Vagina (tissue), 2 donors: ENCODE results near the gene KHDRBS1. TPM values are rescaled to one million over a fixed set of nuclear protein-coding genes. Genes with fewer than 3 reads are reported as not detected.
A peak's percentile ranks its signal among the peaks of the same experiment; 100 is the strongest.

Experiments used
- DNase-seq, 2 donors: peaks; one replicate each; pipeline ENCODE4 v3.0.0-alpha.2; 2017; ENCODE audit errors: extremely low spot score in 2 of 2
- H3K27ac ChIP-seq: fragments of 200-600 bp; sonication (generic); one replicate; pipeline ENCODE4 v1.5.1; 2019
- H3K27me3 ChIP-seq: fragments of 200-600 bp; sonication (generic); one replicate; pipeline ENCODE4 v1.5.1; 2019
- H3K36me3 ChIP-seq, 2 donors: fragments of 200-600 bp; sonication (generic); one replicate each; pipeline ENCODE4 v1.5.1; 2017 to 2019
- H3K4me1 ChIP-seq: fragments of 200-600 bp; sonication (generic); one replicate; pipeline ENCODE4 v1.5.1; 2019
- H3K4me3 ChIP-seq, 2 donors: fragments of 200-600 bp; sonication (generic); 1 replicate in 1 of 2; 2 replicates in 1 of 2; pipeline ENCODE4 v1.5.1; 2016 to 2019
- H3K9me3 ChIP-seq: fragments of 200-600 bp; sonication (generic); one replicate; pipeline ENCODE4 v1.5.1; 2019
- CTCF ChIP-seq, 3 experiments: fragments of 450-650 bp in 2 of 3; fragments of 200-600 bp in 1 of 3; sonication (generic) in 1 of 3; IDR thresholded peaks; one replicate each; pipeline ENCODE4 v1.5.1; 2017 to 2019; ENCODE audit warnings: antibody characterized with exemption in 3 of 3, mild to moderate bottlenecking in 2 of 3, moderate library complexity in 2 of 3
- POLR2A ChIP-seq, 2 donors: fragments of 450-650 bp; IDR thresholded peaks; one replicate each; pipeline ENCODE4 v1.6.1; 2017; ENCODE audit warnings: antibody characterized with exemption in 2 of 2, mild to moderate bottlenecking in 2 of 2, moderate library complexity in 2 of 2
- POLR2AphosphoS5 ChIP-seq, 2 donors: sonication (generic); formaldehyde crosslinking; IDR thresholded peaks; one replicate each; pipeline ENCODE4 v1.9.0; 2017; ENCODE audit warnings: antibody characterized with exemption in 2 of 2, mild to moderate bottlenecking in 2 of 2, low read depth in 1 of 2; ENCODE audit not compliant: insufficient read depth in 1 of 2
- intact Hi-C: fragments of 100-400 bp; cut with DNase I; formaldehyde crosslinking; loops from one replicate; pipeline ENCODE4 v1.15.1; 2023
- total RNA-seq: library from RNA; depleted of rRNA; stranded (reverse); fragments of >200 nt; gene quantifications from one replicate; pipeline ENCODE4 v1.2.3, GENCODE V29; 2016

The KHDRBS1 gene
- total RNA-seq, 1 donor from 2014 or later: 104 TPM

- no peak for TF ChIP-seq POLR2AphosphoS5 (IDR thresholded peaks at IDR 0.05; ENCODE audit: insufficient read depth in 1 of 2, low read depth in 1 of 2)
- TF ChIP-seq CTCF (IDR thresholded peaks at IDR 0.05): no peak
- DNase-seq: no peak
- intact Hi-C loops: no loop called here
- H3K4me1 ChIP-seq: peaks cover 83% of the 10 kb centered on the region
- no peaks in the 10 kb centered on the region for H3K27me3 ChIP-seq
- H3K9me3 ChIP-seq: no peaks in the 10 kb centered on the region
- no peaks in the 10 kb centered on the region for H3K36me3 ChIP-seq
- no peak overlapping the region for H3K4me3 ChIP-seq
- no peak overlapping the region for H3K27ac ChIP-seq
Observed at GRCh38 chr1:32025515-32025914, 11.8 kb downstream of the KHDRBS1 start.

- Histone ChIP-seq H3K4me1 (peaks cover 82% of the 10 kb centered on the region), H3K4me3 (no peak overlapping the region), H3K9me3 (no peaks in the 10 kb centered on the region), H3K27ac (no peak overlapping the region), H3K36me3 (peaks cover 0 to 8% of the 10 kb centered on the region in 2 donors), H3K27me3 (no peaks in the 10 kb centered on the region)
- no peak for DNase-seq
- intact Hi-C loops: no loop called here
- no peak for TF ChIP-seq CTCF (IDR thresholded peaks at IDR 0.05)
- no peak for TF ChIP-seq POLR2A (IDR thresholded peaks at IDR 0.05)
- TF ChIP-seq POLR2AphosphoS5 (IDR thresholded peaks at IDR 0.05; ENCODE audit: insufficient read depth in 1 of 2, low read depth in 1 of 2): no peak
Observed at GRCh38 chr1:32028746-32029145, 15.1 kb downstream of the KHDRBS1 start.

- Histone ChIP-seq H3K27ac (peak overlapping the region; percentile 4), H3K4me3 (no peak overlapping the region), H3K9me3 (no peaks in the 10 kb centered on the region), H3K27me3 (no peaks in the 10 kb centered on the region), H3K36me3 (peaks cover 0 to 25% of the 10 kb centered on the region in 2 donors), H3K4me1 (peaks cover 52% of the 10 kb centered on the region)
- no peak for TF ChIP-seq CTCF (IDR thresholded peaks at IDR 0.05)
- no peak for TF ChIP-seq POLR2A (IDR thresholded peaks at IDR 0.05)
- TF ChIP-seq POLR2AphosphoS5 (IDR thresholded peaks at IDR 0.05; ENCODE audit: insufficient read depth in 1 of 2, low read depth in 1 of 2): peak in 1 of 2 donors; percentile 49
- intact Hi-C loops: no loop called here
- no peak for DNase-seq
Observed at GRCh38 chr1:32031578-32032274, 18.1 kb downstream of the KHDRBS1 start.

- H3K36me3 ChIP-seq: peaks cover 0 to 25% of the 10 kb centered on the region in 2 donors
- intact Hi-C loops: no loop called here
- TF ChIP-seq POLR2AphosphoS5 (IDR thresholded peaks at IDR 0.05; ENCODE audit: insufficient read depth in 1 of 2, low read depth in 1 of 2): peak in 1 of 2 donors; percentile 5
- no peak for TF ChIP-seq CTCF (IDR thresholded peaks at IDR 0.05)
- H3K27ac ChIP-seq: peak overlapping the region; percentile 4
- H3K4me3 ChIP-seq: no peak overlapping the region
- H3K27me3 ChIP-seq: no peaks in the 10 kb centered on the region
- H3K4me1 ChIP-seq: peaks cover 47% of the 10 kb centered on the region
- no peaks in the 10 kb centered on the region for H3K9me3 ChIP-seq
- no peak for DNase-seq
Observed at GRCh38 chr1:32032275-32032615, 18.6 kb downstream of the KHDRBS1 start.

GRCh38 chr1:32035119-32035518 lies 21.5 kb downstream of the KHDRBS1 start:
- no peak for DNase-seq
- intact Hi-C loops: no loop called here
- H3K27ac ChIP-seq: no peak overlapping the region
- no peak overlapping the region for H3K4me3 ChIP-seq
- H3K27me3 ChIP-seq: no peaks in the 10 kb centered on the region
- TF ChIP-seq POLR2AphosphoS5 (IDR thresholded peaks at IDR 0.05; ENCODE audit: insufficient read depth in 1 of 2, low read depth in 1 of 2): no peak
- TF ChIP-seq CTCF (IDR thresholded peaks at IDR 0.05): no peak
- no peak for TF ChIP-seq POLR2A (IDR thresholded peaks at IDR 0.05)
- peaks cover 27% of the 10 kb centered on the region for H3K4me1 ChIP-seq
- no peaks in the 10 kb centered on the region for H3K9me3 ChIP-seq
- H3K36me3 ChIP-seq: peaks cover 0 to 25% of the 10 kb centered on the region in 2 donors
